Adrenal gland (tissue), 12 donors: ENCODE results near the gene TPCN1. TPM values are rescaled to one million over a fixed set of nuclear protein-coding genes. Genes with fewer than 3 reads are reported as not detected.

ENCODE experiments used
- DNase-seq, 7 donors: peaks; one replicate each; pipeline ENCODE4 v3.0.0-alpha.2; 2019 to 2020
- H3K27ac ChIP-seq, 5 donors: fragments of 200-600 bp; sonication (generic) in 4 of 5; 1 replicate in 3 of 5; 2 replicates in 2 of 5; pipeline versions ENCODE4 v1.5.1 to v1.8.0; 2016 to 2020; ENCODE audit warnings: mild to moderate bottlenecking in 1 of 5
- H3K27me3 ChIP-seq: fragments of 200-600 bp; 2 replicates; pipeline ENCODE4 v1.8.0; 2021
- H3K36me3 ChIP-seq, 2 donors: fragments of 200-600 bp; replicated peaks in 1 of 2; 1 replicate in 1 of 2; 2 replicates in 1 of 2; pipeline versions ENCODE4 v1.5.1 to v1.8.0; 2018 to 2022
- H3K4me1 ChIP-seq, 2 donors: fragments of 200-600 bp; replicated peaks in 1 of 2; 1 replicate in 1 of 2; 2 replicates in 1 of 2; pipeline versions ENCODE4 v1.5.1 to v1.8.0; 2018 to 2021
- H3K4me3 ChIP-seq, 4 donors: fragments of 200-600 bp; sonication (generic) in 3 of 4; one replicate each; pipeline ENCODE4 v1.5.1; 2016 to 2018
- H3K9me3 ChIP-seq, 3 donors: fragments of 200-600 bp; sonication (generic) in 1 of 3; replicated peaks in 1 of 3; 1 replicate in 2 of 3; 2 replicates in 1 of 3; pipeline versions ENCODE4 v1.5.1 to v1.8.0; 2016 to 2021
- CTCF ChIP-seq, 6 experiments: fragments of 450-650 bp in 4 of 6; fragments of 200-600 bp in 2 of 6; sonication (generic) in 1 of 6; IDR thresholded peaks; 1 replicate in 5 of 6; 2 replicates in 1 of 6; pipeline versions ENCODE4 v1.5.1 to v1.8.0; 2016 to 2021; ENCODE audit warnings: antibody characterized with exemption in 6 of 6, mild to moderate bottlenecking in 2 of 6, moderate library complexity in 1 of 6
- POLR2A ChIP-seq, 2 donors: fragments of 450-650 bp; IDR thresholded peaks; one replicate each; pipeline ENCODE4 v1.6.1; 2017; ENCODE audit warnings: antibody characterized with exemption in 2 of 2, mild to moderate bottlenecking in 2 of 2, moderate library complexity in 1 of 2
- WGBS, 4 donors: extraction: QIAGEN DNeasy Blood & Tissue Kit in 2 of 4; methylation state at CpG; one replicate each; pipeline versions ENCODE4 v1.1.5 to v1.1.7; 2013 to 2017; 5-methylcytosine and 5-hydroxymethylcytosine counted together
- intact Hi-C, 2 donors: fragments of 100-400 bp; cut with DNase I; formaldehyde crosslinking; loops; one replicate each; pipeline versions ENCODE4 v1.14.1 to v1.15.0; 2022 to 2023
- polyA plus RNA-seq, 3 donors: library from polyadenylated mRNA; stranded (reverse); fragments of 200-250 nt in 2 of 3; fragments of 350-450 nt in 1 of 3; fragmentation: Illumina TruSeq in 1 of 3; extraction: RNeasy Lipid Tissue Mini Kit (QIAGEN cat#74804) in 1 of 3; gene quantifications; one replicate each; pipeline ENCODE4 v1.2.3, GENCODE V29; 2013 to 2014
- total RNA-seq, 9 donors: library from RNA; depleted of rRNA in 4 of 9; stranded (reverse); fragments of >200 nt in 4 of 9; fragments of 120-200 nt in 1 of 9; fragmentation: NEBNext Ultra II Directional in 1 of 9; extraction: Animal tissue kit (Norgen Biotek cat#: 25700) in 1 of 9; gene quantifications; one replicate each; pipeline versions ENCODE4 v1.1.0 to v1.2.4, GENCODE V29; 2013 to 2023
- donor health status: healthy with polysubstance abuse.
- donor health status: Bipolar disorder and iron deficiency.
- donor health status: DM: yes; HTN: yes; CAD: no.
- donor health status: DM: no; HTN: no; CAD: no.
- donor health status: DM: no; HTN: no; CAD: no.
- donor health status: DM: yes; HTN: yes; CAD: no.

Gene TPCN1
- total and polyA plus RNA-seq, 12 donors, result 21.2 to 198 (median 80.9) TPM

- Histone ChIP-seq H3K36me3 (no peaks in the 10 kb centered on the region), H3K4me3 (no peak overlapping the region), H3K27me3 (no peaks in the 10 kb centered on the region), H3K4me1 (no peaks in the 10 kb centered on the region), H3K27ac (no peak overlapping the region), H3K9me3 (no peaks in the 10 kb centered on the region)
- intact Hi-C loops, result no loop called here
- WGBS, 4 donors, result 80 to 87% (median 84%) methylated on average over 6 of the region's 6 CpGs
- TF ChIP-seq POLR2A (IDR thresholded peaks at IDR 0.05), result no peak
- no peak for TF ChIP-seq CTCF (IDR thresholded peaks at IDR 0.05)
- DNase-seq, result no peak
Observed at GRCh38 chr12:113341535-113341934, 120.3 kb downstream of the TPCN1 start.

DNA sequence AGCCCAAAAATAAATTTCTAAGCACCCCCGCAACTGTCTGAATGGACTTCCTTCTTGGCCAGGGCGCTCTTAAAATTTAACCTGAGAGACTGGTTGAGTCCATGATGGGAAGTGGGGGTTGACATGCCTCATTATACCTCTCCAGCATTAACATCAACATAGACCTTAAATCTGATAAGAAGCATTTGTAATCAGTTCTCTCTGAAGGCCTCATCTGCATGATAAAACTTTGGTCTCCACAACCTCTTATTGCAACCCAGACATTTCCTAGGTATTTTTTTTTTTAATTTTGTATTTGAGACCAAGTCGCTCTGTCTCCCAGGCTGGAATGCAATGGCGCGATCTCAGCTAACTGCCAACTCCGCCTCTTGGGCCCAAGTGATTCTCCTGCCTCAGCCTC lies 124.1 kb downstream of the TPCN1 start:
- no peak for DNase-seq
- intact Hi-C loops, result no loop called here
- TF ChIP-seq CTCF (IDR thresholded peaks at IDR 0.05) (no peak), POLR2A (IDR thresholded peaks at IDR 0.05) (no peak)
- 95 to 99% (median 97%) methylated on average over 6 of the region's 6 CpGs for WGBS, 4 donors
- no peak overlapping the region for H3K4me3 ChIP-seq
- H3K36me3 ChIP-seq, result no peaks in the 10 kb centered on the region
- H3K4me1 ChIP-seq, result peaks cover 10% of the 10 kb centered on the region in 2 donors
- H3K9me3 ChIP-seq, result no peaks in the 10 kb centered on the region
- no peak overlapping the region for H3K27ac ChIP-seq
- no peaks in the 10 kb centered on the region for H3K27me3 ChIP-seq

DNA sequence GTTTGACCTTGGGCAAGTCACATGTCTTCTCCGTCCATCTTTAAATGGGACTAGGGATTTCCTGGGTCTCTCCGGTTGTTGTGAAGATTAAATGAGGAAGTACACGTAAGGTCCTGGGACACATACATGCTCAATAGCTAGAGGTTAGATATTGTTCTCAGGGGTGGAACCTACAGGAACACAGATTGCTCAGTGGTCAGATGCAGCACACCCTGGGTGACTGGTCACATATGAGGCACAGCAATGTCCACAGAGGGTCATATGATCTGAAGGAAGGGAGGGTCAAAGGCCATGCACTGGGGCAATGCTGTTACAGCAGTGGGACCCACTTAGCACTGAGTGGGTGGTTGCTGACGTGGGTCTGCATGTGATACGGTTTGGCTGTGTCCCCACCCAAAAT lies 125.1 kb downstream of the TPCN1 start:
- 65 to 82% (median 67%) methylated on average over 5 of the region's 5 CpGs for WGBS, 4 donors
- Histone ChIP-seq H3K9me3 (no peaks in the 10 kb centered on the region), H3K27ac (no peak overlapping the region), H3K27me3 (no peaks in the 10 kb centered on the region), H3K4me3 (no peak overlapping the region), H3K4me1 (peaks cover 10% of the 10 kb centered on the region in 2 donors), H3K36me3 (no peaks in the 10 kb centered on the region)
- intact Hi-C loops, result no loop called here
- TF ChIP-seq POLR2A (IDR thresholded peaks at IDR 0.05) (no peak), CTCF (IDR thresholded peaks at IDR 0.05) (no peak)
- DNase-seq, result no peak

DNA sequence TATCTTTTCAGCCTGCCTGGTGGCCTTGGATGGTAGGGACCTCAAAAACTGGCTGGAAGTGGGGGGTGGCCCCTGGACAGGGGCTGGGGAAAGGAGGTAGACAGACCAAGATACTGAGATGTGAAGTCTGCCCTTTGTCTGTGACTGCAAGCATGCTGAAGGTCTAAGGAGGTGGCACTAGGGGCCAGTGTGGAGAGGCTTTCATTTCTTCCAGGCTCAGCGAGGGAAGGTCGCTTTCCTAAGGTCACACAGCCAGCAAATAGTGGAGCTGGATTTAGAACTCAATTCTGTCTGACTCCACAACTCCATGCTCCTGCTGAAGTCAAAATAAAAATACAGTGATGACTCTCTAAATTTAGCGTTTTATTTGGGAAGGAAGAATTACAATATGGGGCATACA lies 125.8 kb downstream of the TPCN1 start:
- TF ChIP-seq CTCF (IDR thresholded peaks at IDR 0.05) (no peak), POLR2A (IDR thresholded peaks at IDR 0.05) (no peak)
- H3K36me3 ChIP-seq, result no peaks in the 10 kb centered on the region
- 76 to 84% (median 80%) methylated on average over 3 of the region's 3 CpGs for WGBS, 4 donors
- DNase-seq, result no peak
- no peak overlapping the region for H3K4me3 ChIP-seq
- H3K4me1 ChIP-seq, result peaks cover 10% of the 10 kb centered on the region in 2 donors
- intact Hi-C loops, result no loop called here
- H3K27me3 ChIP-seq, result no peaks in the 10 kb centered on the region
- H3K9me3 ChIP-seq, result no peaks in the 10 kb centered on the region
- H3K27ac ChIP-seq, result no peak overlapping the region
